Vagina (tissue), 2 donors: ENCODE measurements around the gene SH3BP5. TPM values are rescaled to one million over a fixed set of nuclear protein-coding genes. Genes with fewer than 3 reads are reported as not detected.
A peak's percentile ranks its signal among the peaks of the same experiment; 100 is the strongest.

Experiments used
- DNase-seq, 2 donors: peaks; one replicate each; pipeline ENCODE4 v3.0.0-alpha.2; 2017; ENCODE audit errors: extremely low spot score in 2 of 2
- H3K27ac ChIP-seq: fragments of 200-600 bp; sonication (generic); one replicate; pipeline ENCODE4 v1.5.1; 2019
- H3K27me3 ChIP-seq: fragments of 200-600 bp; sonication (generic); one replicate; pipeline ENCODE4 v1.5.1; 2019
- H3K36me3 ChIP-seq, 2 donors: fragments of 200-600 bp; sonication (generic); one replicate each; pipeline ENCODE4 v1.5.1; 2017 to 2019
- H3K4me1 ChIP-seq: fragments of 200-600 bp; sonication (generic); one replicate; pipeline ENCODE4 v1.5.1; 2019
- H3K4me3 ChIP-seq, 2 donors: fragments of 200-600 bp; sonication (generic); 1 replicate in 1 of 2; 2 replicates in 1 of 2; pipeline ENCODE4 v1.5.1; 2016 to 2019
- H3K9me3 ChIP-seq: fragments of 200-600 bp; sonication (generic); one replicate; pipeline ENCODE4 v1.5.1; 2019
- CTCF ChIP-seq, 3 experiments: fragments of 450-650 bp in 2 of 3; fragments of 200-600 bp in 1 of 3; sonication (generic) in 1 of 3; IDR thresholded peaks; one replicate each; pipeline ENCODE4 v1.5.1; 2017 to 2019; ENCODE audit warnings: antibody characterized with exemption in 3 of 3, mild to moderate bottlenecking in 2 of 3, moderate library complexity in 2 of 3
- POLR2A ChIP-seq, 2 donors: fragments of 450-650 bp; IDR thresholded peaks; one replicate each; pipeline ENCODE4 v1.6.1; 2017; ENCODE audit warnings: antibody characterized with exemption in 2 of 2, mild to moderate bottlenecking in 2 of 2, moderate library complexity in 2 of 2
- POLR2AphosphoS5 ChIP-seq, 2 donors: sonication (generic); formaldehyde crosslinking; IDR thresholded peaks; one replicate each; pipeline ENCODE4 v1.9.0; 2017; ENCODE audit warnings: antibody characterized with exemption in 2 of 2, mild to moderate bottlenecking in 2 of 2, low read depth in 1 of 2; ENCODE audit not compliant: insufficient read depth in 1 of 2
- intact Hi-C: fragments of 100-400 bp; cut with DNase I; formaldehyde crosslinking; loops from one replicate; pipeline ENCODE4 v1.15.1; 2023
- total RNA-seq: library from RNA; depleted of rRNA; stranded (reverse); fragments of >200 nt; gene quantifications from one replicate; pipeline ENCODE4 v1.2.3, GENCODE V29; 2016

The SH3BP5 gene
- total RNA-seq, 1 donor from 2014 or later = 78.6 TPM

- peaks cover 0 to 54% of the 10 kb centered on the region in 2 donors for H3K36me3 ChIP-seq
- no peak overlapping the region for H3K4me3 ChIP-seq
- DNase-seq = no peak
- intact Hi-C loops = no loop called here
- no peaks in the 10 kb centered on the region for H3K27me3 ChIP-seq
- no peak overlapping the region for H3K27ac ChIP-seq
- H3K9me3 ChIP-seq = no peaks in the 10 kb centered on the region
- peak in 1 of 3 experiments; percentile 36 for TF ChIP-seq CTCF (IDR thresholded peaks at IDR 0.05)
- TF ChIP-seq POLR2AphosphoS5 (IDR thresholded peaks at IDR 0.05; ENCODE audit: insufficient read depth in 1 of 2, low read depth in 1 of 2) = no peak
- H3K4me1 ChIP-seq = no peaks in the 10 kb centered on the region
Measured at GRCh38 chr3:15241341-15241740, 91.0 kb downstream of the SH3BP5 start.

GRCh38 chr3:15229262-15229661 is 103.1 kb downstream of the SH3BP5 start:
- TF ChIP-seq CTCF (IDR thresholded peaks at IDR 0.05) (no peak), POLR2A (IDR thresholded peaks at IDR 0.05) (no peak), POLR2AphosphoS5 (IDR thresholded peaks at IDR 0.05; ENCODE audit: insufficient read depth in 1 of 2, low read depth in 1 of 2) (no peak)
- Histone ChIP-seq H3K27ac (no peak overlapping the region), H3K4me1 (no peaks in the 10 kb centered on the region), H3K27me3 (no peaks in the 10 kb centered on the region), H3K9me3 (no peaks in the 10 kb centered on the region), H3K36me3 (peaks cover 0 to 53% of the 10 kb centered on the region in 2 donors), H3K4me3 (no peak overlapping the region)
- intact Hi-C loops = no loop called here
- DNase-seq = no peak

GRCh38 chr3:15228147-15228546 is 104.2 kb downstream of the SH3BP5 start:
- H3K27me3 ChIP-seq = no peaks in the 10 kb centered on the region
- intact Hi-C loops = no loop called here
- TF ChIP-seq POLR2A (IDR thresholded peaks at IDR 0.05) (no peak), POLR2AphosphoS5 (IDR thresholded peaks at IDR 0.05; ENCODE audit: insufficient read depth in 1 of 2, low read depth in 1 of 2) (no peak), CTCF (IDR thresholded peaks at IDR 0.05) (no peak)
- DNase-seq = no peak
- no peaks in the 10 kb centered on the region for H3K4me1 ChIP-seq
- no peak overlapping the region for H3K4me3 ChIP-seq
- no peak overlapping the region for H3K27ac ChIP-seq
- H3K36me3 ChIP-seq = peaks cover 0 to 53% of the 10 kb centered on the region in 2 donors
- H3K9me3 ChIP-seq = no peaks in the 10 kb centered on the region

- intact Hi-C loops = no loop called here
- Histone ChIP-seq H3K36me3 (peaks cover 0 to 75% of the 10 kb centered on the region in 2 donors), H3K27me3 (no peaks in the 10 kb centered on the region), H3K9me3 (no peaks in the 10 kb centered on the region), H3K27ac (no peak overlapping the region), H3K4me3 (no peak overlapping the region), H3K4me1 (no peaks in the 10 kb centered on the region)
- TF ChIP-seq POLR2A (IDR thresholded peaks at IDR 0.05) = no peak
- DNase-seq = no peak
Measured at GRCh38 chr3:15223685-15224572, 108.5 kb downstream of the SH3BP5 start.

GRCh38 chr3:15221574-15222217 is 110.7 kb downstream of the SH3BP5 start:
- DNase-seq = no peak
- Histone ChIP-seq H3K27me3 (no peaks in the 10 kb centered on the region), H3K27ac (no peak overlapping the region), H3K4me1 (no peaks in the 10 kb centered on the region), H3K4me3 (no peak overlapping the region), H3K9me3 (no peaks in the 10 kb centered on the region), H3K36me3 (peaks cover 0 to 77% of the 10 kb centered on the region in 2 donors)
- no peak for TF ChIP-seq CTCF (IDR thresholded peaks at IDR 0.05)
- TF ChIP-seq POLR2AphosphoS5 (IDR thresholded peaks at IDR 0.05; ENCODE audit: insufficient read depth in 1 of 2, low read depth in 1 of 2) = no peak
- no peak for TF ChIP-seq POLR2A (IDR thresholded peaks at IDR 0.05)
- intact Hi-C loops = no loop called here
